PFSK-1 (cell line): ENCODE results near the gene R3HCC1L.

Experiments
- FOXP2 ChIP-seq: optimal IDR thresholded peaks from 2 replicates; pipeline ENCODE3; 2011; ENCODE audit warnings: borderline replicate concordance, control low read depth, inconsistent platforms; ENCODE audit not compliant: insufficient read depth; ENCODE audit errors: extremely low read length, extremely low read depth
- POLR2AphosphoS5 ChIP-seq: IDR thresholded peaks from 2 replicates; pipeline ENCODE4 v1.6.1; 2012; ENCODE audit warnings: low read depth, mild to moderate bottlenecking, control low read depth, low read length, moderate library complexity
- SIN3A ChIP-seq: IDR thresholded peaks from 2 replicates; pipeline ENCODE4 v1.6.1; 2012; ENCODE audit warnings: mild to moderate bottlenecking, low read length, moderate library complexity, borderline replicate concordance; ENCODE audit not compliant: insufficient read depth
- TF ChIP-seq, protein P1 (sequence below), 2 experiments: IDR thresholded peaks; 2 replicates each; pipeline versions ENCODE4 v1.6.1 to v1.8.0; 2011 to 2012; ENCODE audit warnings: low read depth in 2 of 2, low read length in 2 of 2, control low read depth in 1 of 2, inconsistent platforms in 1 of 2, mild to moderate bottlenecking in 1 of 2, moderate library complexity in 1 of 2; ENCODE audit not compliant: insufficient read depth in 1 of 2

DNA sequence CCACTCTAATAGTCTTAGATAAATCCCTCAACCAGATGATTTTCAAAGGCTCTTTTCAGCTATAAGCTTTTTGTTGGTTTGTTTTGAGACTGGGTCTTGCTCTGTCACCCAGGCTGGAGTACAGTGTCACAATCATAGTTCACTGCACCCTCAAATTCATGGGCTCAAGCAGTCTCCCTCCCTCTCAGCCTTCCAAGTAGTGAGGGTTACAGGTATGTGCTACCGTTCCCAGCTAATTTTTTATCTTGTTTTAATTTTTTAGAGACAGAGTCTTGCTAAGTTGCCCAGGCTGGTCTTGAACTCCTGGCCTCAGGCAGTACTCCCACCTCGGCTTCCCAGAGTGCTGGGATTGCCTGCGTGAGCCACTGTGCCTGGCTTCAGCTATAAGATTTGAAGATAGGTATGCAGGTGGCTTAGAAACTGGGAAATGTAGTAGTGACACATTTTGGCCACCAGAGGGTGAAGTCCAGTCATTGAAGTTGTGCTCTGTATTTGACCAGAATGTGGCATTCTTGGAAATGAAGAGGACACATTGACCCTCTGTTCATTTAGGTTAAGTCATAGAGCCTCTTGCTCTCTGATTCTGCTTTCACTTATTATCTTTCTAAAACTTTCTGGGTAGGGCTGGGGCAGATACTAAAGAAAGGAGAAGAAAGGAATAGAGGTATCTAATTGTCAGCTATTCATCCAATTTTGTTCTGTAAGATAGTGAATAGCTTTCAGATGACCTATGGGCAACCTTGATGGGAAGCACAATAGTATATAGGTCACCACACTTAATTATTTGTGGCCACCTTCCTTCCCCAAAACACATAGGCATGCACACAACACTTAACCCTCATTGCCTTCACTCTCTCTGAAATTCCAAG is 36.0 kb downstream of the R3HCC1L start:
- TF ChIP-seq POLR2AphosphoS5 (no peak), FOXP2 (no peak), SIN3A (no peak)
- TF ChIP-seq, protein P1, sequence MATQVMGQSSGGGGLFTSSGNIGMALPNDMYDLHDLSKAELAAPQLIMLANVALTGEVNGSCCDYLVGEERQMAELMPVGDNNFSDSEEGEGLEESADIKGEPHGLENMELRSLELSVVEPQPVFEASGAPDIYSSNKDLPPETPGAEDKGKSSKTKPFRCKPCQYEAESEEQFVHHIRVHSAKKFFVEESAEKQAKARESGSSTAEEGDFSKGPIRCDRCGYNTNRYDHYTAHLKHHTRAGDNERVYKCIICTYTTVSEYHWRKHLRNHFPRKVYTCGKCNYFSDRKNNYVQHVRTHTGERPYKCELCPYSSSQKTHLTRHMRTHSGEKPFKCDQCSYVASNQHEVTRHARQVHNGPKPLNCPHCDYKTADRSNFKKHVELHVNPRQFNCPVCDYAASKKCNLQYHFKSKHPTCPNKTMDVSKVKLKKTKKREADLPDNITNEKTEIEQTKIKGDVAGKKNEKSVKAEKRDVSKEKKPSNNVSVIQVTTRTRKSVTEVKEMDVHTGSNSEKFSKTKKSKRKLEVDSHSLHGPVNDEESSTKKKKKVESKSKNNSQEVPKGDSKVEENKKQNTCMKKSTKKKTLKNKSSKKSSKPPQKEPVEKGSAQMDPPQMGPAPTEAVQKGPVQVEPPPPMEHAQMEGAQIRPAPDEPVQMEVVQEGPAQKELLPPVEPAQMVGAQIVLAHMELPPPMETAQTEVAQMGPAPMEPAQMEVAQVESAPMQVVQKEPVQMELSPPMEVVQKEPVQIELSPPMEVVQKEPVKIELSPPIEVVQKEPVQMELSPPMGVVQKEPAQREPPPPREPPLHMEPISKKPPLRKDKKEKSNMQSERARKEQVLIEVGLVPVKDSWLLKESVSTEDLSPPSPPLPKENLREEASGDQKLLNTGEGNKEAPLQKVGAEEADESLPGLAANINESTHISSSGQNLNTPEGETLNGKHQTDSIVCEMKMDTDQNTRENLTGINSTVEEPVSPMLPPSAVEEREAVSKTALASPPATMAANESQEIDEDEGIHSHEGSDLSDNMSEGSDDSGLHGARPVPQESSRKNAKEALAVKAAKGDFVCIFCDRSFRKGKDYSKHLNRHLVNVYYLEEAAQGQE (IDR thresholded peaks at IDR 0.05; ENCODE audit: insufficient read depth in 1 of 2, low read depth in 2 of 2, low read length in 2 of 2): no peak
